WTC11 (cell line): Measurements from ENCODE around the gene NELL2. TPM values are rescaled to one million over a fixed set of nuclear protein-coding genes. Genes with fewer than 3 reads are reported as not detected.

Experiments
- ATAC-seq: fragments of 200-7000 bp; cut with Tn5 transposase; 2 replicates; pipeline ENCODE4 v1.10.0; 2021; ENCODE audit warnings: mild to moderate bottlenecking, moderate library complexity
- CTCF ChIA-PET: fragments of 300-600 bp; sonication (Branson Sonifier 250); formaldehyde crosslinking; loops from one replicate; lab custom pipeline; 2021; ENCODE audit warnings: antibody characterized with exemption; lab: Charles Lee
- POLR2A ChIA-PET: fragments of 350-600 bp; sonication (Branson Sonifier 250); formaldehyde crosslinking; loops from one replicate; lab custom pipeline; 2021; ENCODE audit warnings: antibody characterized with exemption; lab: Charles Lee
- DNase-seq: peaks from one replicate; pipeline ENCODE4 v3.0.0; 2021; ENCODE audit warnings: low spot score
- H3K27ac Mint-ChIP-seq: 2 replicates; pipeline ENCODE4 v1.8.0; 2021; ENCODE audit warnings: mixed read lengths
- H3K27me3 Mint-ChIP-seq: 2 replicates; pipeline ENCODE4 v1.8.0; 2021; ENCODE audit warnings: low read depth, mild to moderate bottlenecking, moderate library complexity, mixed read lengths
- H3K36me3 Mint-ChIP-seq: 2 replicates; pipeline ENCODE4 v1.8.0; 2021; ENCODE audit warnings: mixed read lengths
- H3K4me1 Mint-ChIP-seq: 2 replicates; pipeline ENCODE4 v1.8.0; 2022; ENCODE audit warnings: mixed read lengths
- H3K4me3 Mint-ChIP-seq: 2 replicates; pipeline ENCODE4 v1.8.0; 2021; ENCODE audit warnings: mild to moderate bottlenecking, moderate library complexity, mixed read lengths
- H3K9me3 Mint-ChIP-seq: 2 replicates; pipeline ENCODE4 v1.8.0; 2021; ENCODE audit warnings: mixed read lengths
- AFF4 ChIP-seq: sonication (generic); formaldehyde crosslinking; IDR thresholded peaks from 2 replicates; pipeline ENCODE4 v1.8.1; 2023; ENCODE audit warnings: mild to moderate bottlenecking, missing genetic modification reagents, borderline replicate concordance
- CBFB ChIP-seq: sonication (generic); formaldehyde crosslinking; IDR thresholded peaks from 2 replicates; pipeline ENCODE4 v1.8.1; 2022; ENCODE audit warnings: mild to moderate bottlenecking, low read depth, missing genetic modification reagents
- E2F1 ChIP-seq: sonication (generic); formaldehyde crosslinking; IDR thresholded peaks from 2 replicates; pipeline ENCODE4 v1.8.0; 2022; ENCODE audit warnings: mild to moderate bottlenecking, missing genetic modification reagents
- FOXP4 ChIP-seq: sonication (generic); formaldehyde crosslinking; IDR thresholded peaks from 2 replicates; pipeline ENCODE4 v1.8.0; 2022; ENCODE audit warnings: mild to moderate bottlenecking, missing genetic modification reagents
- GABPB1 ChIP-seq: sonication (generic); formaldehyde crosslinking; IDR thresholded peaks from 2 replicates; pipeline ENCODE4 v1.8.1; 2023; ENCODE audit warnings: mild to moderate bottlenecking, missing genetic modification reagents
- GTF2I ChIP-seq: fragments of 250-450 bp; sonication (Bioruptor Pico); conservative IDR thresholded peaks from 2 replicates; pipeline ENCODE4 v1.4.0; 2021; ENCODE audit warnings: mild to moderate bottlenecking
- IRF2 ChIP-seq: sonication (generic); formaldehyde crosslinking; IDR thresholded peaks from 2 replicates; pipeline ENCODE4 v1.8.0; 2022; ENCODE audit warnings: low read depth, missing genetic modification reagents, borderline replicate concordance
- MLX ChIP-seq: sonication (generic); formaldehyde crosslinking; IDR thresholded peaks from 2 replicates; pipeline ENCODE4 v1.8.1; 2023; ENCODE audit warnings: mild to moderate bottlenecking, missing genetic modification reagents, moderate library complexity
- MYBL2 ChIP-seq: sonication (generic); formaldehyde crosslinking; IDR thresholded peaks from 2 replicates; pipeline ENCODE4 v1.8.1; 2023; ENCODE audit warnings: mild to moderate bottlenecking, moderate library complexity, missing genetic modification reagents
- NFE2L1 ChIP-seq: sonication (generic); formaldehyde crosslinking; IDR thresholded peaks from 2 replicates; pipeline ENCODE4 v1.8.1; 2023; ENCODE audit warnings: missing genetic modification reagents
- NR3C1 ChIP-seq: sonication (generic); formaldehyde crosslinking; conservative IDR thresholded peaks from 2 replicates; pipeline ENCODE4 v1.8.1; 2023; ENCODE audit warnings: low read depth, mild to moderate bottlenecking, missing genetic modification reagents
- PREB ChIP-seq: sonication (generic); formaldehyde crosslinking; IDR thresholded peaks from 2 replicates; pipeline ENCODE4 v1.8.1; 2022; ENCODE audit warnings: mild to moderate bottlenecking, missing genetic modification reagents, moderate library complexity, borderline replicate concordance
- RELA ChIP-seq: sonication (generic); formaldehyde crosslinking; IDR thresholded peaks from 2 replicates; pipeline ENCODE4 v1.8.1; 2022; ENCODE audit warnings: missing genetic modification reagents, mild to moderate bottlenecking, borderline replicate concordance
- RORB ChIP-seq: fragments of 250-450 bp; sonication (Bioruptor Pico); IDR thresholded peaks from 2 replicates; pipeline ENCODE4 v1.9.0; 2021; ENCODE audit warnings: mild to moderate bottlenecking
- SMAD4 ChIP-seq: sonication (generic); formaldehyde crosslinking; IDR thresholded peaks from 2 replicates; pipeline ENCODE4 v1.8.0; 2022; ENCODE audit warnings: mild to moderate bottlenecking, missing genetic modification reagents
- ZNF219 ChIP-seq: sonication (generic); formaldehyde crosslinking; IDR thresholded peaks from 2 replicates; pipeline ENCODE4 v1.8.0; 2023; ENCODE audit warnings: missing genetic modification reagents, mild to moderate bottlenecking, borderline replicate concordance
- ZNF425 ChIP-seq: fragments of 250-450 bp; sonication (Bioruptor Pico); conservative IDR thresholded peaks from 2 replicates; pipeline ENCODE4 v1.9.0; 2021; ENCODE audit warnings: mild to moderate bottlenecking
- ZNF512 ChIP-seq: sonication (generic); formaldehyde crosslinking; IDR thresholded peaks from 2 replicates; pipeline ENCODE4 v1.8.1; 2022; ENCODE audit warnings: missing genetic modification reagents, borderline replicate concordance
- ZSCAN18 ChIP-seq: fragments of 250-450 bp; sonication (Bioruptor Pico); IDR thresholded peaks from 2 replicates; pipeline ENCODE4 v2.1.2; 2022; ENCODE audit warnings: mild to moderate bottlenecking, moderate library complexity
- total RNA-seq: library from RNA; stranded (reverse); gene quantifications from 3 replicates; pipeline ENCODE4 v1.2.3, GENCODE V29; 2021

The NELL2 gene
- total RNA-seq, 1 experiment from 2014 or later: 37.4 TPM

GRCh38 chr12:44654646-44655639 lies 221.2 kb downstream of the NELL2 start (continued):
- TF ChIP-seq CBFB (CRISPR knock-in tag): no peak
- no peak for TF ChIP-seq ZNF219 (CRISPR knock-in tag)

- CTCF ChIA-PET: no interaction called here
- H3K27me3 Mint-ChIP-seq: no peaks in the 10 kb centered on the region
- no peak overlapping the region for H3K4me3 Mint-ChIP-seq
- peaks cover 7% of the 10 kb centered on the region for H3K36me3 Mint-ChIP-seq
- no peak for ATAC-seq
- DNase-seq: no peak
- POLR2A ChIA-PET: no interaction called here
- H3K4me1 Mint-ChIP-seq: peaks cover 34% of the 10 kb centered on the region
- peaks cover 4% of the 10 kb centered on the region for H3K9me3 Mint-ChIP-seq
- peak overlapping the region; percentile 38; the same call in 1 of the 2 replicates for H3K27ac Mint-ChIP-seq
- TF ChIP-seq RELA (CRISPR knock-in tag) (no peak), E2F1 (CRISPR knock-in tag) (no peak), AFF4 (CRISPR knock-in tag) (no peak), FOXP4 (CRISPR knock-in tag) (no peak), GTF2I (CRISPR knock-in tag) (no peak), ZNF512 (CRISPR knock-in tag) (no peak), ZNF425 (CRISPR knock-in tag) (no peak), NFE2L1 (CRISPR knock-in tag) (no peak), IRF2 (no peak), NR3C1 (CRISPR knock-in tag) (no peak), MYBL2 (CRISPR knock-in tag) (no peak), GABPB1 (CRISPR knock-in tag) (no peak), PREB (CRISPR knock-in tag) (no peak), RORB (CRISPR knock-in tag) (no peak), MLX (CRISPR knock-in tag) (no peak), ZSCAN18 (CRISPR knock-in tag) (no peak), SMAD4 (no peak)
Measured at GRCh38 chr12:44653861-44654527, 222.1 kb downstream of the NELL2 start.
